DOHH2 (cell line): ENCODE data around the gene UBASH3B.

ENCODE experiments used
- H3F3A ChIP-seq: fragments of 200-600 bp; sonication (generic), shearing (Covaris generic); 2 replicates; pipeline ENCODE4 v1.6.0; 2016; ENCODE audit warnings: antibody characterized with exemption, mild to moderate bottlenecking; ENCODE audit not compliant: control insufficient read depth, insufficient read depth
- H3K27ac ChIP-seq: fragments of 200-600 bp; sonication (generic); 2 replicates; pipeline ENCODE4 v1.5.1; 2014; ENCODE audit warnings: low read depth, mild to moderate bottlenecking, low read length, moderate library complexity
- H3K27me3 ChIP-seq: fragments of 200-600 bp; sonication (generic); 2 replicates; pipeline ENCODE4 v1.6.1; 2014; ENCODE audit warnings: mild to moderate bottlenecking, low read length, mixed read lengths; ENCODE audit not compliant: control insufficient read depth
- H3K36me3 ChIP-seq: fragments of 200-600 bp; sonication (generic); 2 replicates; pipeline ENCODE4 v1.6.1; 2014; ENCODE audit warnings: mild to moderate bottlenecking, low read length, moderate library complexity, mixed read lengths; ENCODE audit not compliant: control insufficient read depth
- H3K4me1 ChIP-seq: fragments of 200-600 bp; sonication (generic); 2 replicates; pipeline ENCODE4 v1.6.1; 2014; ENCODE audit warnings: mild to moderate bottlenecking, low read length, mixed read lengths; ENCODE audit not compliant: control insufficient read depth
- H3K4me2 ChIP-seq: fragments of 200-600 bp; sonication (generic); 2 replicates; pipeline ENCODE4 v1.6.0; 2014; ENCODE audit warnings: mild to moderate bottlenecking, low read length, moderate library complexity
- H3K4me3 ChIP-seq: fragments of 200-600 bp; sonication (generic); 2 replicates; pipeline ENCODE4 v1.5.1; 2014; ENCODE audit warnings: mild to moderate bottlenecking, low read length, mixed read lengths
- H3K79me2 ChIP-seq: fragments of 200-600 bp; sonication (generic); 2 replicates; pipeline ENCODE4 v1.6.1; 2014; ENCODE audit warnings: mild to moderate bottlenecking, low read length, mixed read lengths; ENCODE audit not compliant: control insufficient read depth
- H3K9me2 ChIP-seq: fragments of 200-600 bp; sonication (generic); replicated peaks from 2 replicates; pipeline ENCODE4 v1.6.1; 2014; ENCODE audit warnings: mild to moderate bottlenecking, low read length, mixed read lengths; ENCODE audit not compliant: control insufficient read depth
- H3K9me3 ChIP-seq: fragments of 200-600 bp; sonication (generic); 2 replicates; pipeline ENCODE4 v1.6.1; 2014; ENCODE audit warnings: antibody characterized with exemption, low read length, mixed read lengths; ENCODE audit not compliant: control insufficient read depth, insufficient read depth
- H4K20me1 ChIP-seq: fragments of 200-600 bp; sonication (generic); 2 replicates; pipeline ENCODE4 v1.6.0; 2014; ENCODE audit warnings: low read depth, mild to moderate bottlenecking, antibody characterized with exemption, low read length, moderate library complexity; ENCODE audit not compliant: control insufficient read depth, insufficient read depth
- CTCF ChIP-seq: fragments of 200-600 bp; sonication (generic); IDR thresholded peaks from one replicate; pipeline ENCODE4 v1.5.1; 2014; ENCODE audit warnings: antibody characterized with exemption, mild to moderate bottlenecking, low read depth, low read length; ENCODE audit not compliant: poor library complexity, severe bottlenecking
- EZH2phosphoT487 ChIP-seq: fragments of 200-600 bp; sonication (generic); IDR thresholded peaks from 2 replicates; pipeline ENCODE4 v1.6.1; 2017; ENCODE audit warnings: borderline replicate concordance, mild to moderate bottlenecking, antibody characterized with exemption, low read length, moderate library complexity, mixed read lengths

UBASH3B gene

GRCh38 chr11:122691549-122692150 is 36.1 kb downstream of the UBASH3B start:
- Histone ChIP-seq H3K79me2 (peaks cover 58% of the 10 kb centered on the region), H3K27ac (peak overlapping the region; percentile 37), H3K4me2 (peak overlapping the region; percentile 53), H3K4me3 (peak overlapping the region; percentile 0; the same call in 1 of the 2 replicates), H3K9me2 (no peaks in the 10 kb centered on the region), H3K27me3 (no peaks in the 10 kb centered on the region), H3F3A (peaks cover 17% of the 10 kb centered on the region), H4K20me1 (no peaks in the 10 kb centered on the region), H3K4me1 (peaks cover 82% of the 10 kb centered on the region), H3K36me3 (peaks cover 6% of the 10 kb centered on the region; the same call in 1 of the 2 replicates), H3K9me3 (no peaks in the 10 kb centered on the region)
- no peak for TF ChIP-seq CTCF
- no peak for TF ChIP-seq EZH2phosphoT487

GRCh38 chr11:122692444-122692843 is 36.9 kb downstream of the UBASH3B start:
- Histone ChIP-seq H3K27ac (no peak overlapping the region), H3K4me2 (no peak overlapping the region; the same call in 1 of the 2 replicates), H3K27me3 (no peaks in the 10 kb centered on the region), H3F3A (peaks cover 24% of the 10 kb centered on the region), H3K79me2 (peaks cover 54% of the 10 kb centered on the region), H3K4me3 (no peak overlapping the region), H3K36me3 (peaks cover 10% of the 10 kb centered on the region), H3K9me3 (no peaks in the 10 kb centered on the region), H3K4me1 (peaks cover 85% of the 10 kb centered on the region), H3K9me2 (no peaks in the 10 kb centered on the region), H4K20me1 (no peaks in the 10 kb centered on the region)
- TF ChIP-seq EZH2phosphoT487 (no peak), CTCF (no peak)

- peaks cover 67% of the 10 kb centered on the region for H3K79me2 ChIP-seq
- H3K4me1 ChIP-seq, result peaks cover 98% of the 10 kb centered on the region
- H4K20me1 ChIP-seq, result no peaks in the 10 kb centered on the region
- H3K9me2 ChIP-seq, result no peaks in the 10 kb centered on the region
- H3F3A ChIP-seq, result peaks cover 28% of the 10 kb centered on the region
- peaks cover 18% of the 10 kb centered on the region for H3K36me3 ChIP-seq
- TF ChIP-seq EZH2phosphoT487 (no peak), CTCF (no peak)
- peak overlapping the region; percentile 22 for H3K4me2 ChIP-seq
- peak overlapping the region; percentile 100 for H3K27ac ChIP-seq
- H3K27me3 ChIP-seq, result no peaks in the 10 kb centered on the region
- H3K4me3 ChIP-seq, result no peak overlapping the region
- H3K9me3 ChIP-seq, result no peaks in the 10 kb centered on the region
These were observed 39.6 kb downstream of the UBASH3B start for GRCh38 chr11:122695076-122695615.
